ENCODE measurements around the gene FARSB.
"Not testable (repeated sequence)": the region's sequence is repeated elsewhere in the genome, so short reads cannot be mapped to it uniquely, and the experiment has no call there.

The FARSB gene

DNA sequence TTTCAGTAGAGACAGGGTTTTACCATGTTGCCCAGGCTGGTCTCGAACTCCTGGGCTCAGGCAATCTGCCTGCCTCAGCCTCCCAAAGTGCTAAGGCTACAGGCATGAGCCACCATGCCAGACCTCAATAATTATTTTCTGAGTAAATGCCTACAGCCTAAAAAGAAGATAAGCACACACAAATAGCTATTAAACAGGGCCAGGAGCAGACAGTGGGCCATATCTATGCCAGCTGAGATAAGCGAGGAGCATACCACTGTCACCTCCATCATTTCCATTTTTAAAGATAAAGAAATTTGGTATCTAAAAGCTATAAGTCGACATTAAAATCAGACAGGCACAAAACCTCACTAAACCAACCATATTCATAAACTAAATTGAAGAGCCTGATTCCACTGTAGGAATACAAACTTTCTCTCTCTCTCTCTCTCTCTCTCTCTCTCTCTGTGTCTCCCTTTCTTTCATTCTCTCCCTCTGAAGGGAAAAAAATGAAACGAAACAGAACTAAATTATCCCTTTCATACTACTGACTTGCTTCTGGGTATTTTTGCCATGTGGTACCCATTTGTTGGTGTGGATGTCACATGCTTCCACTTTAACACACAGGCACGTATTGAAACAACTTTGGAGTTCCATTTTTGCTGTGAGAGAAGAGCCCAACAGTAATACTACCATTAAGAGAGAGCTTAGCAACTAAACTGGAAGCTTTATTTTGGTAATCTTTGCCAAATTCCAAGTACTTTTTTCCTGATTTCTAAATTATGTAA is 51.0 kb downstream of the FARSB start:
- Histone ChIP-seq H3K4me3 (ENCODE audit: low read length) (no peak overlapping the region), H3K9ac (ENCODE audit: low read length) (no peak overlapping the region), H3K36me3 (ENCODE audit: control insufficient read depth, insufficient read depth, low read length, severe bottlenecking) (peaks cover 23% of the 10 kb centered on the region), H3K27me3 (replicated peaks; ENCODE audit: control insufficient read depth, insufficient read depth, low read length) (no peaks in the 10 kb centered on the region), H3K4me1 (ENCODE audit: control insufficient read depth, insufficient read depth, low read length) (peaks cover 15% of the 10 kb centered on the region), H3K9me3 (ENCODE audit: control insufficient read depth, low read length) (no peaks in the 10 kb centered on the region)
- no peak for DNase-seq (ENCODE audit: low read depth)

- Histone ChIP-seq H3K27me3 (replicated peaks; ENCODE audit: control insufficient read depth, insufficient read depth, low read length) (no peaks in the 10 kb centered on the region), H3K4me1 (ENCODE audit: control insufficient read depth, insufficient read depth, low read length) (peaks cover under 1% of the 10 kb centered on the region), H3K9me3 (ENCODE audit: control insufficient read depth, low read length) (no peaks in the 10 kb centered on the region), H3K36me3 (ENCODE audit: control insufficient read depth, insufficient read depth, low read length, severe bottlenecking) (peaks cover 34% of the 10 kb centered on the region), H3K9ac (ENCODE audit: low read length) (no peak overlapping the region), H3K4me3 (ENCODE audit: low read length) (no peak overlapping the region)
- DNase-seq (ENCODE audit: low read depth), result no peak
Measured at GRCh38 chr2:222603501-222603900, 52.4 kb downstream of the FARSB start.

- H3K36me3 ChIP-seq (ENCODE audit: control insufficient read depth, insufficient read depth, low read length, severe bottlenecking), result peaks cover 51% of the 10 kb centered on the region
- no peaks in the 10 kb centered on the region for H3K9me3 ChIP-seq (ENCODE audit: control insufficient read depth, low read length)
- H3K9ac ChIP-seq (ENCODE audit: low read length), result no peak overlapping the region
- H3K4me1 ChIP-seq (ENCODE audit: control insufficient read depth, insufficient read depth, low read length), result peaks cover 9% of the 10 kb centered on the region
- H3K4me3 ChIP-seq (ENCODE audit: low read length), result no peak overlapping the region
- H3K27me3 ChIP-seq (replicated peaks; ENCODE audit: control insufficient read depth, insufficient read depth, low read length), result no peaks in the 10 kb centered on the region
- no peak for DNase-seq (ENCODE audit: low read depth)
Measured at GRCh38 chr2:222598611-222599010, 57.3 kb downstream of the FARSB start.

DNA sequence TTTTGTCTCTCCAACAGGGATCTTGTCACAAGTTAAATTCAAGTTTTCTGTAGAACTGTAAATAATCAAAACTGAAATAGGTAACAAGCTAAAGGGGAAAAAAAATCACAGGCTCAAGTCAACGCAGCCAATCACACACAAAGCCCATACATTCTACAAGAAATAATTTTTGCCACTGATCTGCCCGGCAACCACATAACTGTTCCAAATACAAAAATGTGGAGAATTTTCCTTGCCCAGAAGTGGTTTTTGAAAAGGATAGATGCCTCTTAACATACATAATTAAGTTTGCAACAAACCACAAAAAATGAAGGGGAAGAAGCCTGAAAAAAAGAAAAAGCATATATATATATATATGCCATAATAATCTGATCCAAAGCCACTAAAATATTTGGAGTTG is 60.3 kb downstream of the FARSB start:
- H3K9ac ChIP-seq (ENCODE audit: low read length), result no peak overlapping the region
- DNase-seq (ENCODE audit: low read depth), result peak; percentile 35
- peaks cover 9% of the 10 kb centered on the region for H3K4me1 ChIP-seq (ENCODE audit: control insufficient read depth, insufficient read depth, low read length)
- H3K4me3 ChIP-seq (ENCODE audit: low read length), result no peak overlapping the region
- no peaks in the 10 kb centered on the region for H3K9me3 ChIP-seq (ENCODE audit: control insufficient read depth, low read length)
- no peaks in the 10 kb centered on the region for H3K27me3 ChIP-seq (replicated peaks; ENCODE audit: control insufficient read depth, insufficient read depth, low read length)
- H3K36me3 ChIP-seq (ENCODE audit: control insufficient read depth, insufficient read depth, low read length, severe bottlenecking), result peaks cover 67% of the 10 kb centered on the region

DNA sequence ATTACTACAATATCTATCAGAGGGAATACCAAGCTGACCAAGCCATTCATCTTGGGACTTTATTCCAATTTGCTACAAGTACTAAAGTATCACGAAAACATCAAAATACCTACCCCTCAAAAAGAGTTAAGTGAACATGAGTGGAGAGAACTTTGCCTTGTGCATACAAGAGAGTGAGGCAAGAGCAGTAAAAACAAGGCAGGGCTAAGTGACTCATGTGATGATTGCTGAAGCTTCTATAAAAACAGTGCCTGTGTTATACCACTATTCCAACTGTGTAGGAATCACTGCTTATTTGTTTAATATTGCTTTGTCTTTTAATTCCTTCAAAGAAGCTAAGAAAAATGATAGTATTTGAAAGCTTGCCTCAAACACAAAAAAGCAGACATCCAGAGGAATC is 61.2 kb downstream of the FARSB start:
- Histone ChIP-seq H3K9me3 (ENCODE audit: control insufficient read depth, low read length) (no peaks in the 10 kb centered on the region), H3K4me1 (ENCODE audit: control insufficient read depth, insufficient read depth, low read length) (peaks cover 9% of the 10 kb centered on the region), H3K36me3 (ENCODE audit: control insufficient read depth, insufficient read depth, low read length, severe bottlenecking) (peaks cover 63% of the 10 kb centered on the region), H3K27me3 (replicated peaks; ENCODE audit: control insufficient read depth, insufficient read depth, low read length) (no peaks in the 10 kb centered on the region), H3K9ac (ENCODE audit: low read length) (no peak overlapping the region), H3K4me3 (ENCODE audit: low read length) (no peak overlapping the region)
- DNase-seq (ENCODE audit: low read depth), result peak; percentile 82

DNA sequence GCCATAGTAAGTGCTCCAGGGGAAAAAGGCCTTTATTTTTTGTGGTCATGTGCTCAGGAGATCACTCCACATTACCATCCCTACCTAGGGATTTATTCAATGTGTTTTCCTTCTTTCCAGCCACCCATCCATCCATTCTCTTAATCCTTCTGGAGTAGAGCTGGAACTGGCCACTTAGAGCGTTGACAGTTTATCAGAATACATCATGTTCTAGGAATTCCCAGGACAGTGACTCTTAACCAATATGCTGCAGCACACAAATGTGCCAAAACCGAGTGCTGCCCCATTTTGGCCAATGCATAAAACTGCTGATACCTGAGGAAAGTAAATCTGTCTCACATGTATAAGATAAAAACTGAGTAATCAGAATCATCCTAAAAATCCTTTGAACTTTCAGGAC is 63.7 kb downstream of the FARSB start:
- no peak for DNase-seq (ENCODE audit: low read depth)
- H3K27me3 ChIP-seq (replicated peaks; ENCODE audit: control insufficient read depth, insufficient read depth, low read length), result no peaks in the 10 kb centered on the region
- H3K4me1 ChIP-seq (ENCODE audit: control insufficient read depth, insufficient read depth, low read length), result peaks cover 9% of the 10 kb centered on the region
- peaks cover 44% of the 10 kb centered on the region for H3K36me3 ChIP-seq (ENCODE audit: control insufficient read depth, insufficient read depth, low read length, severe bottlenecking)
- H3K9me3 ChIP-seq (ENCODE audit: control insufficient read depth, low read length), result no peaks in the 10 kb centered on the region
- H3K9ac ChIP-seq (ENCODE audit: low read length), result no peak overlapping the region
- no peak overlapping the region for H3K4me3 ChIP-seq (ENCODE audit: low read length)

- no peaks in the 10 kb centered on the region for H3K27me3 ChIP-seq (replicated peaks; ENCODE audit: control insufficient read depth, insufficient read depth, low read length)
- DNase-seq (ENCODE audit: low read depth), result no peak
- H3K9me3 ChIP-seq (ENCODE audit: control insufficient read depth, low read length), result no peaks in the 10 kb centered on the region
- H3K9ac ChIP-seq (ENCODE audit: low read length), result no peak overlapping the region
- peaks cover 39% of the 10 kb centered on the region for H3K36me3 ChIP-seq (ENCODE audit: control insufficient read depth, insufficient read depth, low read length, severe bottlenecking)
- no peak overlapping the region for H3K4me3 ChIP-seq (ENCODE audit: low read length)
- peaks cover 9% of the 10 kb centered on the region for H3K4me1 ChIP-seq (ENCODE audit: control insufficient read depth, insufficient read depth, low read length)
Measured at GRCh38 chr2:222591661-222592060, 64.2 kb downstream of the FARSB start.

DNA sequence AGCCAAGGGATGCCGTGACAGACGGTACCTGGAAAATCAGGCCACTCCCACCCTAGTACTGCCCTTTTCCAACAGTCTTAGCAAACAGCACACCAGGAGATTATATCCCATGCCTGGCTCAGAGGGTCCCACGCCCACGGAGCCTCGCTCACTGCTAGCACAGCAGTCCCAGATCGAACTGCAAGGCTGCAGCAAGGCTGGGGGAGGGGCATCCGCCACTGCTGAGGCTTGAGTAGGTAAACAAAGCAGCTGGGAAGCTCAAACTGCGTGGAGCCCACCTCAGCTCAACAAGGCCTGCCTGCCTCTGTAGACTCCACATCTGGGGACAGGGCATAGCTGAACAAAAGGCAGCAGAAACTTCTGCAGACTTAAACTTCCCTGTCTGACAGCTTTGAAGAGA is 71.3 kb downstream of the FARSB start:
- not testable (repeated sequence) for H3K4me1 ChIP-seq (ENCODE audit: control insufficient read depth, insufficient read depth, low read length); H3K4me3 ChIP-seq (ENCODE audit: low read length); H3K9ac ChIP-seq (ENCODE audit: low read length); H3K36me3 ChIP-seq (ENCODE audit: control insufficient read depth, insufficient read depth, low read length, severe bottlenecking); H3K27me3 ChIP-seq (replicated peaks; ENCODE audit: control insufficient read depth, insufficient read depth, low read length); H3K9me3 ChIP-seq (ENCODE audit: control insufficient read depth, low read length); DNase-seq (ENCODE audit: low read depth)

- no peaks in the 10 kb centered on the region for H3K27me3 ChIP-seq (replicated peaks; ENCODE audit: control insufficient read depth, insufficient read depth, low read length)
- H3K9ac ChIP-seq (ENCODE audit: low read length), result no peak overlapping the region
- no peak overlapping the region for H3K4me3 ChIP-seq (ENCODE audit: low read length)
- H3K4me1 ChIP-seq (ENCODE audit: control insufficient read depth, insufficient read depth, low read length), result no peaks in the 10 kb centered on the region
- no peaks in the 10 kb centered on the region for H3K9me3 ChIP-seq (ENCODE audit: control insufficient read depth, low read length)
- H3K36me3 ChIP-seq (ENCODE audit: control insufficient read depth, insufficient read depth, low read length, severe bottlenecking), result peaks cover 7% of the 10 kb centered on the region
- DNase-seq (ENCODE audit: low read depth), result no peak
Measured at GRCh38 chr2:222582928-222583327, 73.0 kb downstream of the FARSB start.

GRCh38 chr2:222577341-222577740 is 78.6 kb downstream of the FARSB start:
- Histone ChIP-seq H3K27me3 (replicated peaks; ENCODE audit: control insufficient read depth, insufficient read depth, low read length) (no peaks in the 10 kb centered on the region), H3K9me3 (ENCODE audit: control insufficient read depth, low read length) (no peaks in the 10 kb centered on the region), H3K36me3 (ENCODE audit: control insufficient read depth, insufficient read depth, low read length, severe bottlenecking) (peaks cover 12% of the 10 kb centered on the region), H3K4me3 (ENCODE audit: low read length) (no peak overlapping the region), H3K4me1 (ENCODE audit: control insufficient read depth, insufficient read depth, low read length) (peaks cover 12% of the 10 kb centered on the region), H3K9ac (ENCODE audit: low read length) (no peak overlapping the region)
- DNase-seq (ENCODE audit: low read depth), result peak; percentile 14

GRCh38 chr2:222576171-222577081 is 79.5 kb downstream of the FARSB start:
- peaks cover 10% of the 10 kb centered on the region for H3K36me3 ChIP-seq (ENCODE audit: control insufficient read depth, insufficient read depth, low read length, severe bottlenecking)
- H3K4me3 ChIP-seq (ENCODE audit: low read length), result no peak overlapping the region
- no peak for DNase-seq (ENCODE audit: low read depth)
- H3K9me3 ChIP-seq (ENCODE audit: control insufficient read depth, low read length), result no peaks in the 10 kb centered on the region
- H3K4me1 ChIP-seq (ENCODE audit: control insufficient read depth, insufficient read depth, low read length), result peaks cover 18% of the 10 kb centered on the region
- no peak overlapping the region for H3K9ac ChIP-seq (ENCODE audit: low read length)
- H3K27me3 ChIP-seq (replicated peaks; ENCODE audit: control insufficient read depth, insufficient read depth, low read length), result no peaks in the 10 kb centered on the region

Measured in adipocyte (in vitro differentiated cells).